A549 (cell line): Measurements from ENCODE around the gene DPF1. TPM values are rescaled to one million over a fixed set of nuclear protein-coding genes. Genes with fewer than 3 reads are reported as not detected.

ENCODE experiments used
- ATAC-seq, 2 experiments: fragments of 200-7000 bp in 1 of 2; fragments of >200 bp in 1 of 2; cut with Nextera tagmentation in 1 of 2; cut with Tn5 transposase in 1 of 2; 3 replicates each; pipeline versions ENCODE4 v1.8.0 to v1.9.1; 2018 to 2020; ENCODE audit warnings: mild to moderate bottlenecking in 1 of 2, moderate library complexity in 1 of 2
- CTCF ChIA-PET: fragments of 300-600 bp; sonication (Branson Sonifier 250); formaldehyde crosslinking; extraction: SDS; loops from one replicate; lab custom pipeline; 2021; ENCODE audit warnings: antibody characterized with exemption, inconsistent platforms; lab: Yijun Ruan, JAX
- POLR2A ChIA-PET: fragments of 350-600 bp; formaldehyde crosslinking; extraction: SDS; loops from one replicate; lab custom pipeline; 2021; ENCODE audit warnings: antibody characterized with exemption, inconsistent platforms; lab: Yijun Ruan, JAX
- DNase-seq, 2 experiments: peaks; one replicate each; pipeline versions ENCODE4 v3.0.0 to v3.0.0-alpha.2; 2011 to 2016; ENCODE audit warnings: low read depth in 1 of 2, low spot score in 1 of 2
- FAIRE-seq: peaks from 2 replicates; lab custom pipeline; 2011; peaks lifted over from hg19 to GRCh38; lab: Jason Lieb, UNC
- H3K27ac ChIP-seq, 2 experiments: fragments of >200 bp; sonication (Bioruptor Twin); formaldehyde crosslinking; 3 replicates each; pipeline ENCODE4 v1.5.1; 2016 to 2017
- H3K4me1 ChIP-seq: fragments of >200 bp; sonication (Bioruptor Twin); formaldehyde crosslinking; 3 replicates; pipeline ENCODE4 v1.6.1; 2016
- H3K4me2 ChIP-seq: fragments of >200 bp; sonication (Bioruptor Twin); formaldehyde crosslinking; 3 replicates; pipeline ENCODE4 v1.6.1; 2016
- H3K4me3 ChIP-seq: fragments of >200 bp; sonication (Bioruptor Twin); formaldehyde crosslinking; 3 replicates; pipeline ENCODE4 v1.5.1; 2016
- H3K9me3 ChIP-seq: fragments of >200 bp; sonication (Bioruptor Twin); formaldehyde crosslinking; 3 replicates; pipeline ENCODE4 v1.6.1; 2016
- BHLHE40 ChIP-seq: IDR thresholded peaks from 2 replicates; pipeline ENCODE4 v1.6.1; 2012; ENCODE audit warnings: low read depth, low read length, inconsistent platforms
- CBX2 ChIP-seq: fragments of 200-600 bp; sonication (generic); IDR thresholded peaks from 2 replicates; pipeline ENCODE4 v1.6.1; 2016; ENCODE audit warnings: low read depth, mild to moderate bottlenecking, borderline replicate concordance
- CHD2 ChIP-seq: fragments of 150-350 bp; IDR thresholded peaks from 2 replicates; pipeline ENCODE4 v1.6.1; 2014; ENCODE audit warnings: low read length; ENCODE audit not compliant: partially characterized antibody
- FOSB ChIP-seq: fragments of 250-450 bp; sonication (Bioruptor Pico); IDR thresholded peaks from 2 replicates; pipeline ENCODE4 v1.5.0; 2020; ENCODE audit warnings: mild to moderate bottlenecking, moderate library complexity
- FOSL2 ChIP-seq, 2 experiments: fragments of 450-650 bp in 1 of 2; fragments of >200 bp in 1 of 2; sonication (Bioruptor Twin) in 1 of 2; formaldehyde crosslinking; IDR thresholded peaks; 2 replicates each; pipeline versions ENCODE4 v1.5.0 to v1.6.1; 2016 to 2020; ENCODE audit warnings: mild to moderate bottlenecking in 1 of 2, moderate library complexity in 1 of 2
- KDM5A ChIP-seq: fragments of 200-600 bp; sonication (generic); IDR thresholded peaks from 2 replicates; pipeline ENCODE4 v1.6.1; 2016; ENCODE audit warnings: antibody characterized with exemption, mild to moderate bottlenecking
- MYC ChIP-seq: IDR thresholded peaks from 2 replicates; pipeline ENCODE4 v1.6.1; 2012; ENCODE audit warnings: mild to moderate bottlenecking, inconsistent platforms, low read length, improper control_type of control experiment, borderline replicate concordance
- RAD21 ChIP-seq, 2 experiments: fragments of >200 bp in 1 of 2; sonication (Bioruptor Twin) in 1 of 2; formaldehyde crosslinking in 1 of 2; IDR thresholded peaks in 1 of 2; conservative IDR thresholded peaks in 1 of 2; 2 replicates in 1 of 2; 3 replicates in 1 of 2; pipeline ENCODE4 v1.6.1; 2012 to 2018; ENCODE audit warnings: inconsistent platforms in 1 of 2
- RFX5 ChIP-seq: fragments of 450-650 bp; IDR thresholded peaks from 2 replicates; pipeline ENCODE4 v1.7.1; 2014; ENCODE audit warnings: antibody characterized with exemption, mild to moderate bottlenecking, moderate library complexity
- ZFP36 ChIP-seq: fragments of 450-650 bp; IDR thresholded peaks from 2 replicates; pipeline ENCODE4 v1.6.1; 2014; ENCODE audit warnings: borderline replicate concordance; ENCODE audit not compliant: partially characterized antibody
- WGBS: methylation state at CpG from one replicate; pipeline ENCODE4 v1.1.6; 2017; ENCODE audit errors: missing lambda C conversion rate; 5-methylcytosine and 5-hydroxymethylcytosine counted together
- polyA plus RNA-seq, 4 experiments: library from polyadenylated mRNA; depleted of rRNA in 3 of 4; stranded (reverse); fragments of >200 nt; fragmentation: RNase III in 1 of 4; extraction: RNeasy Plus Mini Kit Qiagen cat#74134 plus additional on column Dnase treatment in 1 of 4; gene quantifications; 2 replicates in 3 of 4; 3 replicates in 1 of 4; pipeline ENCODE4 v1.2.3, GENCODE V29; 2011 to 2017
- TF ChIP-seq, protein P1 (sequence below): fragments of 450-650 bp; IDR thresholded peaks from 2 replicates; pipeline ENCODE4 v1.6.1; 2014; ENCODE audit warnings: antibody characterized with exemption
- TF ChIP-seq, protein P2 (sequence below): IDR thresholded peaks from 2 replicates; pipeline ENCODE4 v1.6.1; 2012; ENCODE audit warnings: low read depth, borderline replicate concordance
- TF ChIP-seq, protein P3 (sequence below): fragments of >200 bp; sonication (Bioruptor Twin); formaldehyde crosslinking; IDR thresholded peaks from 3 replicates; pipeline ENCODE4 v1.5.1; 2016
- TF ChIP-seq, protein P4 (sequence below): fragments of 250-450 bp; sonication (Bioruptor Pico); IDR thresholded peaks from 2 replicates; pipeline ENCODE4 v1.5.0; 2021; ENCODE audit warnings: mild to moderate bottlenecking, moderate library complexity, borderline replicate concordance

DPF1 gene
- polyA plus RNA-seq, 2 of the 4 experiments (the other 2 are of a cell fraction): 2.1 to 6.8 TPM

DNA sequence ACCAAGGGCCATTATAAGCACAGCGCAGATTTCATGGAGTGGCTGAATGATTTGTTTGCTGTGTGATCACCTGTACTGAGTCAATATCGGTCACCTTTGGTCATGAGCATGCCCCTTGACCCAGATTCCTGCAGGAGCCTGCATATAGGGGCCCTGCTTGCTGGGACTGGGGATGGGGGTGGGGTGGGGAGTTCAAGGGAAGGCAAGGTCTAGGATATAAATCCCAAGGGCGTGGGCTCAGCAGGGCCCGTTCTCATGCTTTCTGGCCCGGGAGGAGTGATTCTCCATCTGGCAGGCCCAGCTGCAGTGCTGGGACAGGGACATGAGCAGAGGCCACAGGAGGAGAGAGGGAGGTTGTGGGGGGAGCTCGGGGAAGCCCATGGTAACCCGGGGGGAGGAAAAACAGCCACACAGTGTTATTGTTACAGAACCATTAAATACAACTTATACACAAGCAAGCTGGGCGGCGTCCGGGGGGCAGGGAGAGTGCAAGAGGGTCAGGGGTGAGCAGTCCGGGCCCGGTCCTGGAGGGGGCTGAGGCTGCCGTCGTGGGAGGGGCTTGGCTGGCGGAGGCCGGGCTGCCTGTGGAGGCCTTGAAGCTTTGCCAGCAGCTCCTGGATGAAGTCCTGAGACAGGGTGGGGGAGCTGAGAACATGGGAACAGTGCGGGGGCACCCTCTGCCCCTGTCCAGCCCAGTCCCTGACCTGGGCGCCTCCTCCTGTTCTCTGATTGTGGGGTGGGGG, 27.0 kb upstream of the DPF1 start:
- H3K4me2 ChIP-seq: no peak overlapping the region
- CTCF ChIA-PET: interaction anchor here (0.8 to 33.5 kb wide), 15 partner anchors 8 to 348 kb away, joined by 3 to 1052 read pairs (median 6); partner anchors contain the start of genes CATSPERG, FAM98C, KCNK6 and SPINT2
- H3K4me3 ChIP-seq: no peak overlapping the region
- H3K4me1 ChIP-seq: peaks cover 34% of the 10 kb centered on the region
- peak overlapping the region in 1 of 2 experiments; percentile 39; a peak in 3 of 6 replicates for H3K27ac ChIP-seq
- ATAC-seq (no peak), DNase-seq (no peak), FAIRE-seq (no peak)
- no peak for TF ChIP-seq FOSL2 (IDR thresholded peaks at IDR 0.05)
- no peak for TF ChIP-seq FOSL2 (CRISPR knock-in tag; IDR thresholded peaks at IDR 0.05)
- no peak for TF ChIP-seq CHD2
- no peak for TF ChIP-seq RAD21 (conservative IDR thresholded peaks at IDR 0.05 in 1 of 2, IDR thresholded peaks at IDR 0.05 in 1 of 2)
- TF ChIP-seq BHLHE40: no peak
- 89% methylated on average over 18 of the region's 18 CpGs for WGBS
- POLR2A ChIA-PET: interaction anchor here (0.9 to 1.1 kb wide), 2 partner anchors 14 to 123 kb away, joined by 3 to 4 read pairs; partner anchors contain the start of gene PSMD8
- no peaks in the 10 kb centered on the region for H3K9me3 ChIP-seq

DNA sequence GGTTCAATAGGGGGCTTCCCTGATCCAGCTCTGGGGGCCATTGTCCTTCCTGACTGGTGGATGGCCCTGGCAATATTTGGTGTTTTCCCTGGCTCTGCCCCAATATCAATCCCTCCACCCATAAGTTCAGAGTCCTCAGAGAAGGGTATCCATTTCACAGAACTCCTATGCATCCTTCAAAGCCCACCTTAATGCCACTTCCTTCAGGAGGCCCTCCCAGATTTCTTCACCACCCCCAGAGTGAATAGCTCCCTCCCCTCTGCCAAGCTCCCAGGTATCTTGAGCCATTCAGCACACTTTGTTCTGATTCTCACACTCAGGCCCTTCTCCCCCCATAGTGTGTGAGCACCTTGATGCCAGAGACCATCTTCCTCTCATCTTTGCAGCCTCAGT, 26.4 kb upstream of the DPF1 start:
- ChIA-PET POLR2A (interaction anchor here (0.6 kb wide), 1 partner anchor 1602 kb away, joined by 5 read pairs; no protein-coding TSS in a partner anchor), CTCF (interaction anchor here (0.6 to 33.5 kb wide), 11 partner anchors 8 to 348 kb away, joined by 3 to 1052 read pairs (median 8); partner anchors contain the start of genes CATSPERG, FAM98C, KCNK6 and SPINT2)
- ATAC-seq (no peak), FAIRE-seq (peak; percentile 87), DNase-seq (no peak)
- Histone ChIP-seq H3K4me1 (peaks cover 30% of the 10 kb centered on the region), H3K4me3 (no peak overlapping the region), H3K4me2 (no peak overlapping the region), H3K27ac (no peak overlapping the region), H3K9me3 (no peaks in the 10 kb centered on the region)
- TF ChIP-seq ZFP36 (peak; percentile 98), CHD2 (no peak)

DNA sequence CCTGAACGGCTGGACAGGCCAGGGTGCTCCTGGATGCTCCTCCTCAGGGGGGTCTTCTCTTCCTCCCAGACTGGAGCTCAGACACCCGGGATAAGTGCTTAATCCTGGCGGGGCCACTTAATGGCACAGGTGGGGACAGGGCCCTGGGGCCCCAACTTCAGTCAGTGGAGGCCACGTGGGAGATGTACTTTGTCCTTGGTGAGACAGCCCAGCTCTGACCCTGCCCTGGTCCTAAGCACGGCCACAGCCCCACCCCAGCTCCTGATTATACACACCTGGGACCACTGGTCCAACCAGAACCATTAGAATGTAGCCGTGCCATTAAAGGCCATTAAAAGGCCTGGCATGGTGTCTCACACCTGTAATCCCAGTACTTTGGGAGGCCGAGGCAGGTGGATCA, 24.4 kb upstream of the DPF1 start:
- H3K4me3 ChIP-seq: no peak overlapping the region
- no peak overlapping the region for H3K27ac ChIP-seq
- FAIRE-seq: no peak
- ChIA-PET CTCF (interaction anchor here (0.7 to 33.5 kb wide), 7 partner anchors 3 to 350 kb away, joined by 3 to 1052 read pairs (median 6); partner anchors contain the start of genes CATSPERG, KCNK6, PPP1R14A and PSMD8), POLR2A (interaction anchor here (0.6 to 0.7 kb wide), 2 partner anchors 56 to 143 kb away, joined by 4 to 5 read pairs; partner anchors contain the start of gene C19orf33)
- TF ChIP-seq KDM5A: no peak
- TF ChIP-seq CBX2: no peak
- TF ChIP-seq, protein P1, sequence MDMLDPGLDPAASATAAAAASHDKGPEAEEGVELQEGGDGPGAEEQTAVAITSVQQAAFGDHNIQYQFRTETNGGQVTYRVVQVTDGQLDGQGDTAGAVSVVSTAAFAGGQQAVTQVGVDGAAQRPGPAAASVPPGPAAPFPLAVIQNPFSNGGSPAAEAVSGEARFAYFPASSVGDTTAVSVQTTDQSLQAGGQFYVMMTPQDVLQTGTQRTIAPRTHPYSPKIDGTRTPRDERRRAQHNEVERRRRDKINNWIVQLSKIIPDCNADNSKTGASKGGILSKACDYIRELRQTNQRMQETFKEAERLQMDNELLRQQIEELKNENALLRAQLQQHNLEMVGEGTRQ: no peak
- no peak for TF ChIP-seq RAD21 (conservative IDR thresholded peaks at IDR 0.05 in 1 of 2, IDR thresholded peaks at IDR 0.05 in 1 of 2)
- TF ChIP-seq, protein P2, sequence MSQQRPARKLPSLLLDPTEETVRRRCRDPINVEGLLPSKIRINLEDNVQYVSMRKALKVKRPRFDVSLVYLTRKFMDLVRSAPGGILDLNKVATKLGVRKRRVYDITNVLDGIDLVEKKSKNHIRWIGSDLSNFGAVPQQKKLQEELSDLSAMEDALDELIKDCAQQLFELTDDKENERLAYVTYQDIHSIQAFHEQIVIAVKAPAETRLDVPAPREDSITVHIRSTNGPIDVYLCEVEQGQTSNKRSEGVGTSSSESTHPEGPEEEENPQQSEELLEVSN: no peak
- no peak for TF ChIP-seq RFX5
- no peak for TF ChIP-seq MYC
- no peak for TF ChIP-seq FOSB (CRISPR knock-in tag)
- TF ChIP-seq, protein P3, sequence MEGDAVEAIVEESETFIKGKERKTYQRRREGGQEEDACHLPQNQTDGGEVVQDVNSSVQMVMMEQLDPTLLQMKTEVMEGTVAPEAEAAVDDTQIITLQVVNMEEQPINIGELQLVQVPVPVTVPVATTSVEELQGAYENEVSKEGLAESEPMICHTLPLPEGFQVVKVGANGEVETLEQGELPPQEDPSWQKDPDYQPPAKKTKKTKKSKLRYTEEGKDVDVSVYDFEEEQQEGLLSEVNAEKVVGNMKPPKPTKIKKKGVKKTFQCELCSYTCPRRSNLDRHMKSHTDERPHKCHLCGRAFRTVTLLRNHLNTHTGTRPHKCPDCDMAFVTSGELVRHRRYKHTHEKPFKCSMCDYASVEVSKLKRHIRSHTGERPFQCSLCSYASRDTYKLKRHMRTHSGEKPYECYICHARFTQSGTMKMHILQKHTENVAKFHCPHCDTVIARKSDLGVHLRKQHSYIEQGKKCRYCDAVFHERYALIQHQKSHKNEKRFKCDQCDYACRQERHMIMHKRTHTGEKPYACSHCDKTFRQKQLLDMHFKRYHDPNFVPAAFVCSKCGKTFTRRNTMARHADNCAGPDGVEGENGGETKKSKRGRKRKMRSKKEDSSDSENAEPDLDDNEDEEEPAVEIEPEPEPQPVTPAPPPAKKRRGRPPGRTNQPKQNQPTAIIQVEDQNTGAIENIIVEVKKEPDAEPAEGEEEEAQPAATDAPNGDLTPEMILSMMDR: no peak
- TF ChIP-seq, protein P4, sequence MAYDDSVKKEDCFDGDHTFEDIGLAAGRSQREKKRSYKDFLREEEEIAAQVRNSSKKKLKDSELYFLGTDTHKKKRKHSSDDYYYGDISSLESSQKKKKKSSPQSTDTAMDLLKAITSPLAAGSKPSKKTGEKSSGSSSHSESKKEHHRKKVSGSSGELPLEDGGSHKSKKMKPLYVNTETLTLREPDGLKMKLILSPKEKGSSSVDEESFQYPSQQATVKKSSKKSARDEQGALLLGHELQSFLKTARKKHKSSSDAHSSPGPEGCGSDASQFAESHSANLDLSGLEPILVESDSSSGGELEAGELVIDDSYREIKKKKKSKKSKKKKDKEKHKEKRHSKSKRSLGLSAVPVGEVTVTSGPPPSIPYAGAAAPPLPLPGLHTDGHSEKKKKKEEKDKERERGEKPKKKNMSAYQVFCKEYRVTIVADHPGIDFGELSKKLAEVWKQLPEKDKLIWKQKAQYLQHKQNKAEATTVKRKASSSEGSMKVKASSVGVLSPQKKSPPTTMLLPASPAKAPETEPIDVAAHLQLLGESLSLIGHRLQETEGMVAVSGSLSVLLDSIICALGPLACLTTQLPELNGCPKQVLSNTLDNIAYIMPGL (CRISPR knock-in tag): no peak
- 86% methylated on average over 7 of the region's 7 CpGs for WGBS
- H3K4me1 ChIP-seq: peaks cover 24% of the 10 kb centered on the region
- no peaks in the 10 kb centered on the region for H3K9me3 ChIP-seq
- DNase-seq: no peak
- H3K4me2 ChIP-seq: no peak overlapping the region
- ATAC-seq: no peak
